PC-9 (cell line): ENCODE results near the gene SCRT2. TPM values are rescaled to one million over a fixed set of nuclear protein-coding genes. Genes with fewer than 3 reads are reported as not detected.
"Not testable (repeated sequence)": the region's sequence is repeated elsewhere in the genome, so short reads cannot be mapped to it uniquely, and the experiment has no call there.

Experiments
- Bru-seq: library from RNA; stranded (reverse); fragments of 400-500 nt; gene quantifications from one replicate; lab custom pipeline; 2021; lab: Mats Ljungman, UMichigan
- BruChase-seq, 2 experiments: library from RNA; stranded (reverse); fragments of 400-500 nt; gene quantifications; one replicate each; lab custom pipeline; 2021; lab: Mats Ljungman, UMichigan
- BruUV-seq: library from RNA; stranded (reverse); fragments of 400-500 nt; replicated peaks from 2 replicates; lab custom pipeline; 2021; lab: Mats Ljungman, UMichigan
- CTCF ChIA-PET: fragments of 300-600 bp; sonication (Branson Sonifier 250); formaldehyde crosslinking; loops from one replicate; lab custom pipeline; 2022; ENCODE audit warnings: antibody characterized with exemption; lab: Charles Lee
- POLR2A ChIA-PET: fragments of 300-600 bp; sonication (Branson Sonifier 250); formaldehyde crosslinking; loops from one replicate; lab custom pipeline; 2022; ENCODE audit warnings: antibody characterized with exemption; ENCODE audit not compliant: unreplicated experiment; lab: Charles Lee
- DNase-seq, 2 experiments: peaks; one replicate each; pipeline versions ENCODE4 v3.0.0 to v3.0.0-alpha.2; 2015 to 2022; ENCODE audit warnings: mixed read lengths in 1 of 2
- H2AFZ ChIP-seq: fragments of 200-600 bp; sonication (generic); 2 replicates; pipeline ENCODE4 v1.8.1; 2017; ENCODE audit warnings: antibody characterized with exemption
- H3F3A ChIP-seq: fragments of 200-600 bp; sonication (generic); 2 replicates; pipeline ENCODE4 v1.8.1; 2017; ENCODE audit warnings: antibody characterized with exemption, mild to moderate bottlenecking, low read depth; ENCODE audit not compliant: insufficient read depth
- H3K27ac ChIP-seq: fragments of 200-600 bp; sonication (generic); 2 replicates; pipeline ENCODE4 v1.6.1; 2016; ENCODE audit warnings: mixed run types
- H3K27me3 ChIP-seq: fragments of 200-600 bp; sonication (generic); 2 replicates; pipeline ENCODE4 v1.6.1; 2016; ENCODE audit warnings: low read depth, mixed run types; ENCODE audit not compliant: insufficient read depth
- H3K36me3 ChIP-seq: fragments of 200-600 bp; sonication (generic); 2 replicates; pipeline ENCODE4 v1.6.1; 2016; ENCODE audit warnings: low read depth, mixed run types
- H3K4me1 ChIP-seq: fragments of 200-600 bp; sonication (generic); replicated peaks from 2 replicates; pipeline ENCODE4 v1.6.1; 2016; ENCODE audit warnings: mixed run types; ENCODE audit not compliant: insufficient read depth
- H3K4me2 ChIP-seq: fragments of 200-600 bp; sonication (generic); 2 replicates; pipeline ENCODE4 v1.6.1; 2017; ENCODE audit warnings: mixed run types
- H3K4me3 ChIP-seq: fragments of 200-600 bp; sonication (generic); 2 replicates; pipeline ENCODE4 v1.6.1; 2016; ENCODE audit warnings: mixed run types
- H3K79me2 ChIP-seq: fragments of 200-600 bp; sonication (generic); 2 replicates; pipeline ENCODE4 v1.6.1; 2017; ENCODE audit warnings: low read depth, mixed run types
- H3K9me2 ChIP-seq: fragments of 200-600 bp; sonication (generic); 2 replicates; pipeline ENCODE4 v1.8.1; 2017; ENCODE audit warnings: mild to moderate bottlenecking; ENCODE audit not compliant: insufficient read depth
- H3K9me3 ChIP-seq: fragments of 200-600 bp; sonication (generic); 2 replicates; pipeline ENCODE4 v1.8.1; 2016; ENCODE audit warnings: low read depth; ENCODE audit not compliant: insufficient read depth
- H4K20me1 ChIP-seq: fragments of 200-600 bp; sonication (generic); 2 replicates; pipeline ENCODE4 v1.8.1; 2017; ENCODE audit not compliant: insufficient read depth
- EZH2 ChIP-seq: fragments of 200-600 bp; sonication (generic); IDR thresholded peaks from 2 replicates; pipeline ENCODE4 v1.8.0; 2017; ENCODE audit warnings: antibody characterized with exemption, low read depth
- intact Hi-C: fragments of 100-400 bp; cut with micrococcal nuclease; formaldehyde crosslinking; loops from one replicate; pipeline ENCODE4 v1.10.0; 2022; ENCODE audit not compliant: unreplicated experiment
- long read RNA-seq: library from polyadenylated mRNA; stranded (forward); transcript quantifications from one replicate; pipeline ENCODE4 v2.0.0, GENCODE V29; 2022
- total RNA-seq: library from RNA; stranded (reverse); gene quantifications from 2 replicates; pipeline ENCODE4 v1.2.3, GENCODE V29; 2021
- TF ChIP-seq, protein P1 (sequence below): fragments of 200-600 bp; sonication (generic); conservative IDR thresholded peaks from 2 replicates; pipeline ENCODE4 v1.6.1; 2017; ENCODE audit warnings: mixed run types, antibody characterized with exemption, mild to moderate bottlenecking, moderate library complexity

Gene SCRT2
- total RNA-seq (not detected in 2 replicates), Bru-seq, nascent RNA (not detected), BruChase-seq, experiment 1, labeled RNA remaining after a 2-hour chase (not detected), BruChase-seq, experiment 2, labeled RNA remaining after a 6-hour chase (not detected)
- long read RNA-seq: 0 reads

DNA sequence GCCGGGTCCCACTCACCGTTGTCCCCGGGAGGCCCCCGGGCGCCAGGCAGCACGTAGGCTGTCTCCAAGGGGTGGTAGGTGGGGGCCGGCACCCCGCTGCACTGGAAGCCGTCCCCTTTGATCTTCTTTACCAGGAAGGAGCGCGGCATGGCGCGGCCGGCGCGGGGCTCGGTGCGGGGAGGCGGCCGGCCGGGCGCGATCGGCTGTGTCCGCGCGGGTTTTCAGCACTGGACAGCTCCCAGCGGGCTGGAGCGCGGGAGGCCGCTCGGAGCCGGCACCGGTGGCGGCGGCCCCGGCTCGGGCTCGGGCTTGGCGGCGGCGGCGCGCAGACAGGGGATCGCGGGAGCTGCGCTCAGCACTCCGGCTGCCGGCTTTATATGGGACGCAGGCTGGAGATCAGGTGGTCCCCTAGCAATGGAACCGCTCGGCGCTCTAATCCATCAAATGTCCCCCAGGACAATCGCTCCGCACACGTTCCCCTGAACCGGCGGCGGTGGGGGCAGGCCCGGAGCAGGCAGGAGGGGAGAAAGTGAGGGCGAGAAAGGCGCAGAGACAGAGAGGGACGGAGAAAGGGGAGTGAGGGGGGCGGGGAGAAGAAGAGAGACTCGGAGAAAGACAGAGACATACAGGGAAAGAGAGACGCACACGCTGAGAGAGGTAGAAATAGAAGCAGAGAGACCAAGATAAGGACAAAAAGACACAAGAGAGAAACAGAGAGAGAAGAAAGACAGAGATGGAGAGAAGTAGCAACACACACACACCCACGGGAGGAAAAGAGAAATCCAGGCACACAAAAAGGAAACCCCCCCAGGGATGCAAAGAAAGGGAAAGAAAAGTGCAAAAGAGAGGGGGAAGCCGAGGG is at the start of gene SCRT2:
SCRT2 (minus strand) TSS at position 350 of the 862 bp plus-strand sequence; CDS start at position 149, 201 bp downstream.
- Histone ChIP-seq H3K4me1 (no peaks in the 10 kb centered on the region), H3K4me3 (no peak within 1 kb of the TSS), H3K4me2 (peak within 1 kb of the TSS; percentile 40; the same call in 1 of the 2 replicates), H2AFZ (no peak within 1 kb of the TSS), H3K36me3 (no peaks in the 10 kb centered on the region), H4K20me1 (0 out of 2 replicates have a peak, but pooled peaks cover 2% of the 10 kb centered on the region), H3K27me3 (peaks cover 70% of the 10 kb centered on the region), H3F3A (no peaks in the 10 kb centered on the region), H3K9me3 (no peaks in the 10 kb centered on the region), H3K79me2 (no peaks in the 10 kb centered on the region), H3K27ac (no peak within 1 kb of the TSS), H3K9me2 (no peaks in the 10 kb centered on the region)
- intact Hi-C loops: loop anchor here (10.0 kb wide), 1 partner anchor 49 kb away; no protein-coding TSS in a partner anchor
- BruUV-seq: no TSS peak
- TF ChIP-seq, protein P1, sequence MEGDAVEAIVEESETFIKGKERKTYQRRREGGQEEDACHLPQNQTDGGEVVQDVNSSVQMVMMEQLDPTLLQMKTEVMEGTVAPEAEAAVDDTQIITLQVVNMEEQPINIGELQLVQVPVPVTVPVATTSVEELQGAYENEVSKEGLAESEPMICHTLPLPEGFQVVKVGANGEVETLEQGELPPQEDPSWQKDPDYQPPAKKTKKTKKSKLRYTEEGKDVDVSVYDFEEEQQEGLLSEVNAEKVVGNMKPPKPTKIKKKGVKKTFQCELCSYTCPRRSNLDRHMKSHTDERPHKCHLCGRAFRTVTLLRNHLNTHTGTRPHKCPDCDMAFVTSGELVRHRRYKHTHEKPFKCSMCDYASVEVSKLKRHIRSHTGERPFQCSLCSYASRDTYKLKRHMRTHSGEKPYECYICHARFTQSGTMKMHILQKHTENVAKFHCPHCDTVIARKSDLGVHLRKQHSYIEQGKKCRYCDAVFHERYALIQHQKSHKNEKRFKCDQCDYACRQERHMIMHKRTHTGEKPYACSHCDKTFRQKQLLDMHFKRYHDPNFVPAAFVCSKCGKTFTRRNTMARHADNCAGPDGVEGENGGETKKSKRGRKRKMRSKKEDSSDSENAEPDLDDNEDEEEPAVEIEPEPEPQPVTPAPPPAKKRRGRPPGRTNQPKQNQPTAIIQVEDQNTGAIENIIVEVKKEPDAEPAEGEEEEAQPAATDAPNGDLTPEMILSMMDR: no peak
- peak; percentile 86 for TF ChIP-seq EZH2
- ChIA-PET POLR2A (no interaction called here), CTCF (no interaction called here)
- peak; percentile 32 to 75 for DNase-seq

GRCh38 chr20:724797-725196 is 49.2 kb upstream of the SCRT2 start:
- H3K9me3 ChIP-seq, POLR2A ChIA-PET, H4K20me1 ChIP-seq, H3K36me3 ChIP-seq, H3K9me2 ChIP-seq, H2AFZ ChIP-seq, DNase-seq, BruUV-seq, H3K4me2 ChIP-seq, H3F3A ChIP-seq, H3K4me1 ChIP-seq, H3K4me3 ChIP-seq, H3K79me2 ChIP-seq, CTCF ChIA-PET, H3K27ac ChIP-seq: not testable (repeated sequence)
- intact Hi-C loops: loop anchor here (10.0 kb wide), 1 partner anchor 50 kb away; the partner anchor contains the start of gene SCRT2
- H3K27me3 ChIP-seq: peaks cover 75% of the 10 kb centered on the region

DNA sequence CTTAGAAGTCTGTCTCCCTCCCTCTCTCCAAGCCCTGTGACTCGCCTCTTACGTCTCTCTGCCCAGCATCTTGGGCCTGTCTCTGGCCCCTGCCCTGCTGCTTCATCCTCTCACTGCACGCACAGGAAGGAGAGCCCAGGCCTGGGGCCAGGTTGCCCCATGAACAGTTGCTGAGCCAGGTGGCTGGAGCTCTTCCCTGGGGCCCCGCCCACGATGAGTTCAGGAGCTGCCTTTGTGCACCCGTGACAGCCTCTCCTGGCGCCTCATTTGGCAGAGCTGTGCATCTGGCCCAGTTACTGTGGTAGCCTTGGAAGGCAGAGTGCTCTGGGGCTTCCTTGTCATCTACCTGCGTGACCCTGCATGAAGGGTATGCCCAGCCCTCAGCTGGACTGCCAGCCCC is 48.2 kb upstream of the SCRT2 start:
- Histone ChIP-seq H3K9me2 (no peaks in the 10 kb centered on the region), H2AFZ (no peak overlapping the region), H3K9me3 (no peaks in the 10 kb centered on the region), H3K27ac (no peak overlapping the region), H3K4me1 (no peaks in the 10 kb centered on the region), H3K4me2 (no peak overlapping the region), H3K79me2 (no peaks in the 10 kb centered on the region), H4K20me1 (no peaks in the 10 kb centered on the region), H3K4me3 (no peak overlapping the region), H3K36me3 (no peaks in the 10 kb centered on the region), H3K27me3 (peaks cover 77% of the 10 kb centered on the region), H3F3A (no peaks in the 10 kb centered on the region)
- BruUV-seq: no TSS peak
- TF ChIP-seq, protein P1: no peak
- no peak for TF ChIP-seq EZH2
- ChIA-PET POLR2A (no interaction called here), CTCF (no interaction called here)
- DNase-seq: no peak
- intact Hi-C loops: loop anchor here (10.0 kb wide), 1 partner anchor 49 kb away; the partner anchor contains the start of gene SCRT2
